Measurements from ENCODE around the gene DNAJC1. TPM values are rescaled to one million over a fixed set of nuclear protein-coding genes. Genes with fewer than 3 reads are reported as not detected.

Gene DNAJC1
- total RNA-seq, 1 donor from 2014 or later, result 26.1 TPM

DNA sequence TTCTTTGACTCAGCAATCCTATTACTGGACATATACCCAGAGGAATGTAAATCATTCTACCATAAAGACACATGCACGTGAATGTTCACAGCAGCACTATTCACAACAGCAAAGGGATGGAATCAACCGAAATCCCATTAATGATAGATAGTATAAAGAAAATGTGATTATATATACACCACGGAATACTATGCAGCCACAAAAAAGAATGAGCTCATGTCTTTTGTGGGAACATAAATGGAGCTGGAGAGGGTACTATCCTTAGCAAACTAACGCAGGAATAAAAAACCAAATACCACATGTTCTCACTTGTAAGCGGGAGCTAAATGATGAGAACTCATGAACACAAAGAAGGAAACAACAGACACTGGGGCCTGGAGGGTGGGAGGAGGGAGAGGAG lies 201.9 kb downstream of the DNAJC1 start:
- no peak for DNase-seq (ENCODE audit: low spot score in 2 of 2)
- no peaks in the 10 kb centered on the region for H3K4me1 ChIP-seq
- TF ChIP-seq, protein P1, sequence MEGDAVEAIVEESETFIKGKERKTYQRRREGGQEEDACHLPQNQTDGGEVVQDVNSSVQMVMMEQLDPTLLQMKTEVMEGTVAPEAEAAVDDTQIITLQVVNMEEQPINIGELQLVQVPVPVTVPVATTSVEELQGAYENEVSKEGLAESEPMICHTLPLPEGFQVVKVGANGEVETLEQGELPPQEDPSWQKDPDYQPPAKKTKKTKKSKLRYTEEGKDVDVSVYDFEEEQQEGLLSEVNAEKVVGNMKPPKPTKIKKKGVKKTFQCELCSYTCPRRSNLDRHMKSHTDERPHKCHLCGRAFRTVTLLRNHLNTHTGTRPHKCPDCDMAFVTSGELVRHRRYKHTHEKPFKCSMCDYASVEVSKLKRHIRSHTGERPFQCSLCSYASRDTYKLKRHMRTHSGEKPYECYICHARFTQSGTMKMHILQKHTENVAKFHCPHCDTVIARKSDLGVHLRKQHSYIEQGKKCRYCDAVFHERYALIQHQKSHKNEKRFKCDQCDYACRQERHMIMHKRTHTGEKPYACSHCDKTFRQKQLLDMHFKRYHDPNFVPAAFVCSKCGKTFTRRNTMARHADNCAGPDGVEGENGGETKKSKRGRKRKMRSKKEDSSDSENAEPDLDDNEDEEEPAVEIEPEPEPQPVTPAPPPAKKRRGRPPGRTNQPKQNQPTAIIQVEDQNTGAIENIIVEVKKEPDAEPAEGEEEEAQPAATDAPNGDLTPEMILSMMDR (IDR thresholded peaks at IDR 0.05), result no peak
- intact Hi-C loops (cut with DNase I), result no loop called here
- H3K4me3 ChIP-seq, result no peak overlapping the region
- no peaks in the 10 kb centered on the region for H3K27me3 ChIP-seq
- no peak overlapping the region for H3K27ac ChIP-seq
- no peaks in the 10 kb centered on the region for H3K9me3 ChIP-seq
- H3K36me3 ChIP-seq, result peaks cover 2 to 12% of the 10 kb centered on the region in 2 donors

DNA sequence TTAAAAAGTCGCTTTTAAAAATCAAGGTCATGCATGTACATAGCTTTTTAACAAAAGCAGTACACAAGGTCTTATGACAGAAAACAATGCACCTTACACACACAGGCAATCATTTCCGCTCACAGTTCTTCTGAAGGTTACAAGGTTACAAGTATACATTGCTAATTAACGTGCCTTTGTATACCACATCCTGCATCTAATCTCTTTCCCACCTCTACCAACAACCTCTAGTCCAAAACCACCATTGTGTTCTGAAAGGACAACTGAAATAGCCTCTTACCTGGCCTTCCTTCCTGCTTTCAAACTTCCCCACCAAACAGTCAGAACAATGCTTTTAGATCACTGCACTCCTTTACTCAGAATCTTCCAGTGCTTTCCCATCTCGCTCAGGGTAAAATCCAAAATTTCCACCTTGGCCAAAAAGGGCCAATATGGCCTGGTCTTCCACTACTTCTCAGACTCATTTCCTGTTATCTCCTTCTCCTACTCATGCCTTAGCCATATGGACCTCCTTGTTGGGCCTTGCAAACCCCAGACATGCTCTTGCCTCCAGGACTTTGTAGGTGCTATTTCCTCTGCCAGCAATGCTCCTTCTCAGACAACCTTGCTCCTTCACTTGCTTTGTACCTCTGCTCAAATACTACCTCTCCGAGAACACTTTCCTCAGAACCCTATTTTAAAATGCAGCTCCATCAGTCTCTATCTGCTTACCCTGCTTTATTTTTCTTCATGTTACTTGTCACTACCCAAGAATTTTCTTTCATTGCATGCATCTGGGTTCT lies 205.4 kb downstream of the DNAJC1 start:
- H3K4me1 ChIP-seq, result no peaks in the 10 kb centered on the region
- peaks cover 2 to 12% of the 10 kb centered on the region in 2 donors for H3K36me3 ChIP-seq
- no peak for DNase-seq (ENCODE audit: low spot score in 2 of 2)
- H3K27me3 ChIP-seq, result no peaks in the 10 kb centered on the region
- TF ChIP-seq, protein P1 (IDR thresholded peaks at IDR 0.05), result no peak
- no peak overlapping the region for H3K27ac ChIP-seq
- H3K9me3 ChIP-seq, result no peaks in the 10 kb centered on the region
- no peak overlapping the region for H3K4me3 ChIP-seq
- intact Hi-C loops (cut with DNase I), result no loop called here

GRCh38 chr10:21797533-21797932 lies 206.0 kb downstream of the DNAJC1 start:
- Histone ChIP-seq H3K9me3 (no peaks in the 10 kb centered on the region), H3K4me3 (no peak overlapping the region), H3K4me1 (no peaks in the 10 kb centered on the region), H3K27ac (no peak overlapping the region), H3K27me3 (no peaks in the 10 kb centered on the region), H3K36me3 (peaks cover 2 to 12% of the 10 kb centered on the region in 2 donors)
- intact Hi-C loops (cut with DNase I), result no loop called here
- TF ChIP-seq, protein P1 (IDR thresholded peaks at IDR 0.05), result no peak
- no peak for DNase-seq (ENCODE audit: low spot score in 2 of 2)

DNA sequence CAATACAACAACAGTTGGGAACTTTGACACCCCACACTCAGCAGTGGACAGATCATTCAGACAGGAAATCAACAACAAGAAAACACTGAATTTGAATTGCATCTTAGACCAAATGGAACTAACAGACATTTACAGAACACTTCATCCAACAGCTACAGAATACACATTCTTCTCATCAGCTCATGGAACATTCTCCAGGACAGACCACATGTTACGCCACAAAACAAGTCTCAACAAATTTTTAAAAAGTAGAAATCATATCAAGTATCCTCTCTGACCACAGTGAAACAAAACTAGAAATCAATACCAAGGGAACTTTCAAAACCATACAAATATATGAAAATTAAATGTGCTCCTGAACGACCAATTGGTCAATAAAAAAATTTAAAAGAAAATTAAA lies 212.3 kb downstream of the DNAJC1 start:
- Histone ChIP-seq H3K27ac (no peak overlapping the region), H3K36me3 (no peaks in the 10 kb centered on the region), H3K9me3 (peaks cover 0 to 17% of the 10 kb centered on the region in 2 donors), H3K4me1 (no peaks in the 10 kb centered on the region), H3K27me3 (no peaks in the 10 kb centered on the region), H3K4me3 (no peak overlapping the region)
- TF ChIP-seq, protein P1 (IDR thresholded peaks at IDR 0.05), result no peak
- no peak for DNase-seq (ENCODE audit: low spot score in 2 of 2)
- intact Hi-C loops (cut with DNase I), result no loop called here

- Histone ChIP-seq H3K27me3 (no peaks in the 10 kb centered on the region), H3K4me1 (no peaks in the 10 kb centered on the region), H3K27ac (no peak overlapping the region), H3K4me3 (no peak overlapping the region), H3K9me3 (no peaks in the 10 kb centered on the region), H3K36me3 (no peaks in the 10 kb centered on the region)
- intact Hi-C loops (cut with DNase I), result no loop called here
- no peak for DNase-seq (ENCODE audit: low spot score in 2 of 2)
- TF ChIP-seq, protein P1 (IDR thresholded peaks at IDR 0.05), result no peak
These were observed 226.6 kb downstream of the DNAJC1 start for GRCh38 chr10:21776883-21777282.
